ENCODE data around the gene POLDIP2. TPM values are rescaled to one million over a fixed set of nuclear protein-coding genes. Genes with fewer than 3 reads are reported as not detected.
A peak's percentile ranks its signal among the peaks of the same experiment; 100 is the strongest.

Gene POLDIP2
- total and polyA plus RNA-seq, 2 of the 13 experiments (the other 11 are each of a cell fraction or from before 2014, with no cell fraction given) = 85.9 to 114 TPM

DNA sequence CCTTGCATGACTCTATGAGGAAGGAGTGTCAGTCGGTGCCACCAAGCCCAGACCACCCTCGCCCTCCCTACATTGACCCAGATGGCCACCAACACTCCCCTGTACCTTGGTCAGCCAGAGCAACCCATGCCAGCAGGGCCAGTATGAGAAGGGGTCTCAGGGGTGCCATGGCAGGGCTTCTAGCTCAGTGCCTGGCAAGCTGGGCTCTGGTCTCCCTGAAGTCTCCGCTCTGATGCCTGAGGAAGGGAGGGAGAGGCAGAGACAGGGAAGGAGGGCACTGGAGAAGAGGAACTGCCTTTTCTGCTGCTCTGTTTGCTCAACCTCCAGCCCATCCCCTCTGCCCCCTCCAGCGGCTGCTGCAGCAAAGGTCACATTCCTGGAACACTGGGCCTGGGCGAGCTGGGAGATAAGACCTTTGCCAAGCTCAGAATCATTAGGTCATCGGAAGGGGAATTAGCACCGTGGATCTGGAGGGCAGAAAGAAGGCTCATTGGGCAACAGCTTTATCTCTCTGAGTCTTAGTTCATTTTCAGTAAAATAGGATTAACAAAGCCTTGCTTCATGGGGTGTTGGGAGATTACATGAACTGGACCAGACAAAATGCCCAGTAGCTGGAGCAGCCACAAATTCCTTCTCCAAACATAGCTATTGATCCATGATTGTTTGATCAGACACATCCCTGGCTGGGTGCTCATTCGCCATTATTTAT lies 12.9 kb upstream of the POLDIP2 start, which contains the start of gene VTN (continued):
- TF ChIP-seq, protein P1, sequence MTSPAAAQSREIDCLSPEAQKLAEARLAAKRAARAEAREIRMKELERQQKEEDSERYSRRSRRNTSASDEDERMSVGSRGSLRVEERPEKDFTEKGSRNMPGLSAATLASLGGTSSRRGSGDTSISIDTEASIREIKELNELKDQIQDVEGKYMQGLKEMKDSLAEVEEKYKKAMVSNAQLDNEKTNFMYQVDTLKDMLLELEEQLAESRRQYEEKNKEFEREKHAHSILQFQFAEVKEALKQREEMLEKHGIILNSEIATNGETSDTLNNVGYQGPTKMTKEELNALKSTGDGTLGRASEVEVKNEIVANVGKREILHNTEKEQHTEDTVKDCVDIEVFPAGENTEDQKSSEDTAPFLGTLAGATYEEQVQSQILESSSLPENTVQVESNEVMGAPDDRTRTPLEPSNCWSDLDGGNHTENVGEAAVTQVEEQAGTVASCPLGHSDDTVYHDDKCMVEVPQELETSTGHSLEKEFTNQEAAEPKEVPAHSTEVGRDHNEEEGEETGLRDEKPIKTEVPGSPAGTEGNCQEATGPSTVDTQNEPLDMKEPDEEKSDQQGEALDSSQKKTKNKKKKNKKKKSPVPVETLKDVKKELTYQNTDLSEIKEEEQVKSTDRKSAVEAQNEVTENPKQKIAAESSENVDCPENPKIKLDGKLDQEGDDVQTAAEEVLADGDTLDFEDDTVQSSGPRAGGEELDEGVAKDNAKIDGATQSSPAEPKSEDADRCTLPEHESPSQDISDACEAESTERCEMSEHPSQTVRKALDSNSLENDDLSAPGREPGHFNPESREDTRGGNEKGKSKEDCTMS (CRISPR knock-in tag; conservative IDR thresholded peaks at IDR 0.05) = no peak
- TF ChIP-seq, protein P2, sequence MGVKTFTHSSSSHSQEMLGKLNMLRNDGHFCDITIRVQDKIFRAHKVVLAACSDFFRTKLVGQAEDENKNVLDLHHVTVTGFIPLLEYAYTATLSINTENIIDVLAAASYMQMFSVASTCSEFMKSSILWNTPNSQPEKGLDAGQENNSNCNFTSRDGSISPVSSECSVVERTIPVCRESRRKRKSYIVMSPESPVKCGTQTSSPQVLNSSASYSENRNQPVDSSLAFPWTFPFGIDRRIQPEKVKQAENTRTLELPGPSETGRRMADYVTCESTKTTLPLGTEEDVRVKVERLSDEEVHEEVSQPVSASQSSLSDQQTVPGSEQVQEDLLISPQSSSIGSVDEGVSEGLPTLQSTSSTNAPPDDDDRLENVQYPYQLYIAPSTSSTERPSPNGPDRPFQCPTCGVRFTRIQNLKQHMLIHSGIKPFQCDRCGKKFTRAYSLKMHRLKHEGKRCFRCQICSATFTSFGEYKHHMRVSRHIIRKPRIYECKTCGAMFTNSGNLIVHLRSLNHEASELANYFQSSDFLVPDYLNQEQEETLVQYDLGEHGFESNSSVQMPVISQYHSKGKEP (CRISPR knock-in tag; IDR thresholded peaks at IDR 0.05) = peak; percentile 42; the same call in 1 of the 2 replicates
- no peak for TF ChIP-seq MBNL3 (CRISPR knock-in tag; conservative IDR thresholded peaks at IDR 0.05)
- no peak for TF ChIP-seq PHF20 (CRISPR knock-in tag; IDR thresholded peaks at IDR 0.05)
- peak; percentile 93 for TF ChIP-seq HOXD1 (CRISPR knock-in tag; IDR thresholded peaks at IDR 0.05)
- no peak for TF ChIP-seq NPAS2 (CRISPR knock-in tag; IDR thresholded peaks at IDR 0.05; ENCODE audit: borderline replicate concordance)
- peak; percentile 69 for TF ChIP-seq RBAK (CRISPR knock-in tag; IDR thresholded peaks at IDR 0.05)
- TF ChIP-seq ZNF232 (CRISPR knock-in tag; IDR thresholded peaks at IDR 0.05; ENCODE audit: borderline replicate concordance) = peak; percentile 86; the same call in 1 of the 2 replicates
- TF ChIP-seq GMEB2 (CRISPR knock-in tag; IDR thresholded peaks at IDR 0.05; ENCODE audit: low read depth) = no peak
- no peak for TF ChIP-seq SP1 (IDR thresholded peaks at IDR 0.05)
- TF ChIP-seq SP1 (CRISPR knock-in tag; IDR thresholded peaks at IDR 0.05) = no peak
- peak; percentile 74; the same call in 1 of the 2 replicates for TF ChIP-seq MAF1 (CRISPR knock-in tag; IDR thresholded peaks at IDR 0.05; ENCODE audit: borderline replicate concordance)
- no peak; the same call in 1 of the 2 replicates for TF ChIP-seq ZNF747 (CRISPR knock-in tag; IDR thresholded peaks at IDR 0.05; ENCODE audit: borderline replicate concordance)
- no peak for TF ChIP-seq ZNF34 (CRISPR knock-in tag; IDR thresholded peaks at IDR 0.05; ENCODE audit: borderline replicate concordance)
- TF ChIP-seq HNRNPK (IDR thresholded peaks at IDR 0.05; ENCODE audit: low read depth, low read length, poor library complexity, severe bottlenecking) = no peak
- TF ChIP-seq USF2 (IDR thresholded peaks at IDR 0.05; ENCODE audit: low read depth, low read length) = no peak
- no peak for TF ChIP-seq USF2 (CRISPR knock-in tag; IDR thresholded peaks at IDR 0.05; ENCODE audit: borderline replicate concordance)
- TF ChIP-seq TP53 (CRISPR knock-in tag; conservative IDR thresholded peaks at IDR 0.05) = no peak
- 0 out of 2 replicates have a peak, but pooled peaks have one; percentile 42 for TF ChIP-seq MEIS2 (CRISPR knock-in tag; IDR thresholded peaks at IDR 0.05)
- TF ChIP-seq ZNF136 (CRISPR knock-in tag; IDR thresholded peaks at IDR 0.05; ENCODE audit: low read depth) = no peak
- no peak for TF ChIP-seq MTA3 (CRISPR knock-in tag; IDR thresholded peaks at IDR 0.05)
